GM12873 (cell line): ENCODE measurements around the gene RAB6B.

Experiments used
- TF ChIP-seq, protein P1 (sequence below): IDR thresholded peaks from 2 replicates; pipeline ENCODE4 v1.5.1; 2012; ENCODE audit warnings: low read depth, mild to moderate bottlenecking, moderate library complexity, low read length, control low read depth; ENCODE audit not compliant: insufficient read depth; ENCODE audit errors: missing control alignments

Gene RAB6B

GRCh38 chr3:133865136-133865855 is 30.4 kb downstream of the RAB6B start:
- TF ChIP-seq, protein P1, sequence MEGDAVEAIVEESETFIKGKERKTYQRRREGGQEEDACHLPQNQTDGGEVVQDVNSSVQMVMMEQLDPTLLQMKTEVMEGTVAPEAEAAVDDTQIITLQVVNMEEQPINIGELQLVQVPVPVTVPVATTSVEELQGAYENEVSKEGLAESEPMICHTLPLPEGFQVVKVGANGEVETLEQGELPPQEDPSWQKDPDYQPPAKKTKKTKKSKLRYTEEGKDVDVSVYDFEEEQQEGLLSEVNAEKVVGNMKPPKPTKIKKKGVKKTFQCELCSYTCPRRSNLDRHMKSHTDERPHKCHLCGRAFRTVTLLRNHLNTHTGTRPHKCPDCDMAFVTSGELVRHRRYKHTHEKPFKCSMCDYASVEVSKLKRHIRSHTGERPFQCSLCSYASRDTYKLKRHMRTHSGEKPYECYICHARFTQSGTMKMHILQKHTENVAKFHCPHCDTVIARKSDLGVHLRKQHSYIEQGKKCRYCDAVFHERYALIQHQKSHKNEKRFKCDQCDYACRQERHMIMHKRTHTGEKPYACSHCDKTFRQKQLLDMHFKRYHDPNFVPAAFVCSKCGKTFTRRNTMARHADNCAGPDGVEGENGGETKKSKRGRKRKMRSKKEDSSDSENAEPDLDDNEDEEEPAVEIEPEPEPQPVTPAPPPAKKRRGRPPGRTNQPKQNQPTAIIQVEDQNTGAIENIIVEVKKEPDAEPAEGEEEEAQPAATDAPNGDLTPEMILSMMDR, result peak; percentile 45

DNA sequence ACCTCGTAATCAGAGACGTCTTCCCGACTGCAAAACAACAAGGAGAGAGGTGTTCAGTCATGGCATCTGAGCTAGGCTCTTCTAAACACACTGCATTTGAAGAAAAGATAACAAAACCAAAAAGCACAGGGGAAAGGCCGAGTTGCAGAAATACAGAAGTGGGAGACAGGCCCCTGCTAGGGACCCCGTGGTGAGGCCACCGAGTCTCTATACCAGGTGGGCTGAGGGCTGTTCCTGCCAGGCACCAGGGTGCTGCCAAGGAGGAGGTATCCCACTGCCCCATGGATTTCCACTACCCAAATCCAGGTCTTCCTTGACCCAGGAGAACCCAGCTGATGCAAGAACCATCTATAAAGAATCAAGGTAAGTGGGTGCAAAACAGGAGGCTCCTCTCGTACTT is 31.1 kb downstream of the RAB6B start:
- TF ChIP-seq, protein P1, result no peak

GRCh38 chr3:133863911-133864310 is 31.8 kb downstream of the RAB6B start:
- TF ChIP-seq, protein P1, result no peak

DNA sequence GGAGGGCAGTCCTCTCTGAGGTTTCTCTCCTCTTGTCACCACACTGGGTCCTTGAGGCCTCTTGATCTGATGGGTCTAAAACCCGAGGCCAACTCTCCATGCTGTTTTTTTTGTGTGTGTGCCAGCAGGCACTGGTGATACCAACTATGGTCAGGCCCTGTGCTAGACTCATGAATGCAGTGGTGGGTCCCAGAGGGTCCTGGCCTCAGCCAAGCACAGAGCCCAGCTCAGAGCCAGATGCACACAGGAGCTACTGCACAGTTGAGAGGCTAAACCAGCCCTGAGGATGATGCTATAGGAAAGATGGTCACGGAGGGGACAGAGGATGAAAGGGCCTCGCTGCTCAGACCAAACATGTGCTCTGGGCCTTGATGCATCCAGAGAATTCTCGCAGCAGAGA is 33.5 kb downstream of the RAB6B start:
- TF ChIP-seq, protein P1, result no peak

DNA sequence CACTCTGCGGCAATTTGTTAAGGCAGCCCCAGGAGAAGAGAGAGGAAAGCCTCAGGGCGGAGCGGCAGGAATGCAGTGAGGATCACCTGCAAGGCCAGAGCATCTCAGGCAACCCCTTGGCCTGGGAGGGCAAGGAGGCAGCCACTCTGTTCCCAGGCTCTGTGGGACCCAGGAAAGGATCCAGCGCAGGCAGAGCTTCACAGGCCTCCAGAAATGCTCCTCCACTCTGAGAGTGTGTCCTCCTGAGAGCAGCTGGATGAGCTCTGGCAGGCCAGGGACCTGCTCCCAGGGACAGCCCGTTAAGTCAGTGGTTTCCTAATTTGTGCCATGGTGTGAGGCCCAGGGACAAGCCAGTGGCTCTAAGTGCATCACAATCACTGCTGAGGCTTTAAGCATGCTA is 35.2 kb downstream of the RAB6B start:
- TF ChIP-seq, protein P1, result no peak

DNA sequence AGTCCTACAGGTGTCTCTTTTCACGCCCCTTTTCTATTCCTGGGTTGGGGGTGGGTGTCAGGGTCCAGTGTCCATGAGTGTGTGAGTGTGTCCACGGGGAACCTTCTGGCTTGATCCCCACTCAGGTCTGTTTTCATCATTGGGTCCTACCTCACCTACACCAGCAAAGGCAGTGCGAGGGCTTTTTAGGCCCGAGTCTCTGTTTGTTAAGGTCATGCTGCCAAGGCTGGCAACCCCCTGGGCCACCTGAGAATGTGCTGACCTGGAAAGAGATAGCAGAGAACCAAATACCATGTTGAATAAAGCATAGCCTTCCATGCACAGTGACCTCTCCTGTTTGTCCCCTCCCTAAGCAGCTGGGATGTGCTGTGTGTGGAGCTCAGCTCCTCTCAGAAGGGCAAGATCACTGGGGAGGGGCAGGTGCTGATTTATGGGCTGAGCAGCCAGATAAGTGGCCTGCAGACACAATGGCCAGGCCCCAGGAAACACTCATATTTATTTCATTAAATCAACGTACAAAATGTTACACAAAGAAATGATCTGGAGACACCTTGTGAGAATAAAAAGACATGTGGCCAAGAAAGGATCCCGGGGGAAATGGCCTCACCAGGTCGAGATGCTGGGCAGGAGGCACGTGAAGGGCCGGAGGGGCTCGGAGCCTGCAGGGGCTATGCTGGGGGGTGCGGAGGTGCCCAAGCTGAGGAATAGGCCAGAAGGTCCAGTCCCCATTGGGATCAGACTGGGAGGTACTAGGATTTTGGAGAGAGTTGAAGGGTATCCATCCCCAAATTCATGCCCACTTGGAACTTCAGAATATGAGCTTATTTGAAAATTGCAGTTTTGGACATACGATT is 36.1 kb downstream of the RAB6B start:
- TF ChIP-seq, protein P1, result no peak

GRCh38 chr3:133857767-133858166 is 37.9 kb downstream of the RAB6B start:
- TF ChIP-seq, protein P1, result no peak
